Activated T-cell treated with anti-CD3 and anti-CD28 coated beads for 48 hours (primary cell): Measurements from ENCODE around the gene PRMT5.

Experiments
- DNase-seq: peaks from one replicate; pipeline ENCODE4 v3.0.0-alpha.2; 2020; ENCODE audit warnings: low read depth

Gene PRMT5

GRCh38 chr14:22896760-22897159 is 32.4 kb downstream of the PRMT5 start:
- DNase-seq, result no peak

GRCh38 chr14:22896356-22896755 is 32.8 kb downstream of the PRMT5 start:
- DNase-seq, result no peak

GRCh38 chr14:22895402-22895801 is 33.8 kb downstream of the PRMT5 start:
- DNase-seq, result no peak

- no peak for DNase-seq
These were observed 35.5 kb downstream of the PRMT5 start for GRCh38 chr14:22893706-22894105.

- no peak for DNase-seq
These were observed 36.7 kb downstream of the PRMT5 start for GRCh38 chr14:22892488-22892887.

- no peak for DNase-seq
These were observed 38.8 kb downstream of the PRMT5 start for GRCh38 chr14:22890416-22890815.

- no peak for DNase-seq
These were observed 40.5 kb downstream of the PRMT5 start for GRCh38 chr14:22888662-22889061.

- DNase-seq, result no peak
These were observed 41.2 kb downstream of the PRMT5 start for GRCh38 chr14:22887990-22888378.

- no peak for DNase-seq
These were observed 41.8 kb downstream of the PRMT5 start for GRCh38 chr14:22887260-22887989.

GRCh38 chr14:22886500-22887259 is 42.5 kb downstream of the PRMT5 start:
- peak; percentile 64 for DNase-seq

- DNase-seq, result no peak
These were observed 43.2 kb downstream of the PRMT5 start for GRCh38 chr14:22885975-22886374.

- DNase-seq, result no peak
These were observed 44.2 kb downstream of the PRMT5 start for GRCh38 chr14:22884738-22885523.

GRCh38 chr14:22884076-22884737 is 45.0 kb downstream of the PRMT5 start:
- DNase-seq, result no peak

GRCh38 chr14:22883173-22883976 is 45.8 kb downstream of the PRMT5 start, which contains the start of gene REM2:
Gene REM2 (plus strand): TSS chr14:22883222. CDS start chr14:22883288, 66 bp downstream.
- no peak for DNase-seq

- DNase-seq, result no peak
These were observed 46.5 kb downstream of the PRMT5 start for GRCh38 chr14:22882529-22883172.

GRCh38 chr14:22882064-22882463 is 47.1 kb downstream of the PRMT5 start:
- no peak for DNase-seq

GRCh38 chr14:22878271-22879246 is 50.6 kb downstream of the PRMT5 start:
- DNase-seq, result no peak

GRCh38 chr14:22877000-22877501 is 52.1 kb downstream of the PRMT5 start:
- no peak for DNase-seq

- no peak for DNase-seq
These were observed 53.3 kb downstream of the PRMT5 start for GRCh38 chr14:22875748-22876319.
